RWPE2 (cell line): ENCODE data around the gene CRTC2.
A peak's percentile ranks its signal among the peaks of the same experiment; 100 is the strongest.
"Not testable (repeated sequence)": the region's sequence is repeated elsewhere in the genome, so short reads cannot be mapped to it uniquely, and the experiment has no call there.

ENCODE experiments used
- ATAC-seq: fragments of 200-7000 bp; cut with Tn5 transposase; 3 replicates; pipeline ENCODE4 v1.9.1; 2021; ENCODE audit warnings: low read depth
- DNase-seq: peaks from one replicate; pipeline ENCODE4 v3.0.0-alpha.2; 2020; ENCODE audit warnings: low spot score
- H3K27ac ChIP-seq: fragments of 450-650 bp; 2 replicates; pipeline ENCODE4 v1.5.1; 2017; ENCODE audit warnings: mild to moderate bottlenecking; ENCODE audit not compliant: poor library complexity, severe bottlenecking
- H3K27me3 ChIP-seq: fragments of 250-450 bp; sonication (Bioruptor Pico); 2 replicates; pipeline ENCODE4 v1.5.1; 2021; ENCODE audit warnings: mild to moderate bottlenecking, moderate library complexity; ENCODE audit not compliant: insufficient read depth, poor library complexity, severe bottlenecking
- H3K36me3 ChIP-seq: fragments of 250-450 bp; sonication (Bioruptor Pico); 2 replicates; pipeline ENCODE4 v1.5.1; 2020; ENCODE audit warnings: low read depth, mild to moderate bottlenecking, moderate library complexity
- H3K4me1 ChIP-seq: fragments of 250-450 bp; sonication (Bioruptor Pico); 2 replicates; pipeline ENCODE4 v1.5.1; 2021; ENCODE audit warnings: mild to moderate bottlenecking, moderate library complexity; ENCODE audit not compliant: insufficient read depth, poor library complexity, severe bottlenecking
- H3K4me3 ChIP-seq: fragments of 250-450 bp; sonication (Bioruptor Pico); 2 replicates; pipeline ENCODE4 v1.5.1; 2021; ENCODE audit warnings: mild to moderate bottlenecking, moderate library complexity; ENCODE audit not compliant: severe bottlenecking
- H3K9me3 ChIP-seq: fragments of 250-450 bp; sonication (Bioruptor Pico); 2 replicates; pipeline ENCODE4 v1.5.1; 2021; ENCODE audit warnings: mild to moderate bottlenecking, moderate library complexity; ENCODE audit not compliant: severe bottlenecking
- TF ChIP-seq, protein P1 (sequence below): fragments of 450-650 bp; IDR thresholded peaks from one replicate; pipeline ENCODE4 v1.5.1; 2017; ENCODE audit warnings: mild to moderate bottlenecking, moderate library complexity; ENCODE audit not compliant: poor library complexity, severe bottlenecking

CRTC2 gene

DNA sequence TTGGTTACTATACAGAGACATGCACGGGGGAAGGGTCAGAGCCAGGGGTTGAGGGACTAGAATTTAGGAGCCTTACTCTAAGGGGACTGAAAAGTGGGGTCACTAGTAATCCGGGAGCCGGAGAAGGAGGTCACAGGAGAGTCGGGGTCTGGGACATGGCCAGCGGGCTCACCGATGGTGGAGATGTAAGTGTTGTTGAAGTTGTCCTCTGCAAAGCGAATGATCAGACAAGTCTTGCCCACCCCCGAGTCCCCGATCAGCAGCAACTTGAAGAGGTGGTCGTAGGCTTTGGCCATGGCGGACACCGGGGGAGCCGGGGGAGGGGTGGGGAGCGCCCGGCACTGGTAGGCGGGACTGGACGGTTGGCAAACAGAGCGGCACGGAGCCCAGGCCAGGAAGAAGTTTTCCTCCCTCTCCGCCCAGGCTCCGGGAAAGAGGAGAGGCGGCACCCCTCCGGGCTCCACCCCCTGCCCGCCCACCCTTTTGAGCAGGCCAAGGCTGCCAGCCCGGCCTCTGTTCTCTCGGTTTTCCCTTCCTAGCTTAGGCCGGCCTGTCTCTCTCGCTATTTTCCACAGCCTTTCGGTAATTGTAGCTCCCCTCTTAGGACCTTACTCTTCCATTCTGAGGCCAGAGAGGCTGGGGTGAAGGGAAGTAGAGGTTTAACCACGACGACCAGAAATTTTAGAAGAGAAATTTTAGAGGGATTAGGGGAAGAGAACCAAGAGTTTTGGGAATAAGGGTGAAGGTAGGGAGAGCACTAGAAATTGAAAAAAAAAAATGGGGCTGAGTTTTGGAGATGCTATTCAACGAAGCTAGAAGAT lies 27.7 kb upstream of the CRTC2 start, which contains the start of gene RAB13:
TSS of gene RAB13 (minus strand) at position 399 of the 821 bp plus-strand sequence. CDS start at position 296, 103 bp downstream.
- H3K4me3 ChIP-seq, result peak within 1 kb of the TSS; percentile 40
- DNase-seq, result peak; percentile 84
- TF ChIP-seq, protein P1, sequence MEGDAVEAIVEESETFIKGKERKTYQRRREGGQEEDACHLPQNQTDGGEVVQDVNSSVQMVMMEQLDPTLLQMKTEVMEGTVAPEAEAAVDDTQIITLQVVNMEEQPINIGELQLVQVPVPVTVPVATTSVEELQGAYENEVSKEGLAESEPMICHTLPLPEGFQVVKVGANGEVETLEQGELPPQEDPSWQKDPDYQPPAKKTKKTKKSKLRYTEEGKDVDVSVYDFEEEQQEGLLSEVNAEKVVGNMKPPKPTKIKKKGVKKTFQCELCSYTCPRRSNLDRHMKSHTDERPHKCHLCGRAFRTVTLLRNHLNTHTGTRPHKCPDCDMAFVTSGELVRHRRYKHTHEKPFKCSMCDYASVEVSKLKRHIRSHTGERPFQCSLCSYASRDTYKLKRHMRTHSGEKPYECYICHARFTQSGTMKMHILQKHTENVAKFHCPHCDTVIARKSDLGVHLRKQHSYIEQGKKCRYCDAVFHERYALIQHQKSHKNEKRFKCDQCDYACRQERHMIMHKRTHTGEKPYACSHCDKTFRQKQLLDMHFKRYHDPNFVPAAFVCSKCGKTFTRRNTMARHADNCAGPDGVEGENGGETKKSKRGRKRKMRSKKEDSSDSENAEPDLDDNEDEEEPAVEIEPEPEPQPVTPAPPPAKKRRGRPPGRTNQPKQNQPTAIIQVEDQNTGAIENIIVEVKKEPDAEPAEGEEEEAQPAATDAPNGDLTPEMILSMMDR, result no peak
- H3K36me3 ChIP-seq, result peaks cover 25% of the 10 kb centered on the region
- H3K9me3 ChIP-seq, result no peaks in the 10 kb centered on the region
- H3K4me1 ChIP-seq, result peaks cover 12% of the 10 kb centered on the region
- peak within 1 kb of the TSS; percentile 71 for H3K27ac ChIP-seq
- peak; percentile 86 for ATAC-seq
- H3K27me3 ChIP-seq, result no peaks in the 10 kb centered on the region

DNA sequence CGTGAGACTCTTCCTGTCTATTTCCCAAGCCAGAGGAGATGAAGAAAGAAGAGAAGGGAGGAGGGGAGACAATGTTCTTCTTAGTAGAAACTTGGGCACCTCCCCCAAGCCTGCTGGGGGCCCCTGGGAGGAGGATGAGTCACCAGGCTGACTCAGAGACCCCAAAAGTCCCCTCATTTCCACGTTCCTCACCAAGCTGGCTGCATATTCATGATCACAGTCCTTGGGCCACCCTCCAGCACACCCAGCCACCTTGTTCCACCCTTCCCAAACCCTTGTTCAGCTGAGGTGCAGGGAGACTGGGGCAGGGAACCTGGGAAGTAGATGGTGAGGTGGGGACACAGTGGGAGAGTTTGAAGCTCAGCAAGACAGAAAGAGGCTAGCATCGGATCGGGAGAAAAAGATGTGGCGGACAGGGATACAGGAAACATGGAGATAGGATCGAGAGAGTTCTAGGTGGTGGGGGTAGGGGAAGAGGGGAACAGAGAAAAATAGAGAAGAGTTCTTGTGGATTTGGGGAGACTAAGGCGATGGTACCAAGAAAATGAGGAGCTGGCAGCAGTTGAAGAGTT lies 27.0 kb upstream of the CRTC2 start:
- TF ChIP-seq, protein P1, result no peak
- Histone ChIP-seq H3K4me1 (peaks cover 12% of the 10 kb centered on the region), H3K36me3 (peaks cover 22% of the 10 kb centered on the region), H3K9me3 (no peaks in the 10 kb centered on the region), H3K4me3 (peak overlapping the region; percentile 40), H3K27ac (peak overlapping the region; percentile 71), H3K27me3 (no peaks in the 10 kb centered on the region)
- DNase-seq (no peak), ATAC-seq (peak; percentile 2; the same call in 1 of the 3 replicates)

DNA sequence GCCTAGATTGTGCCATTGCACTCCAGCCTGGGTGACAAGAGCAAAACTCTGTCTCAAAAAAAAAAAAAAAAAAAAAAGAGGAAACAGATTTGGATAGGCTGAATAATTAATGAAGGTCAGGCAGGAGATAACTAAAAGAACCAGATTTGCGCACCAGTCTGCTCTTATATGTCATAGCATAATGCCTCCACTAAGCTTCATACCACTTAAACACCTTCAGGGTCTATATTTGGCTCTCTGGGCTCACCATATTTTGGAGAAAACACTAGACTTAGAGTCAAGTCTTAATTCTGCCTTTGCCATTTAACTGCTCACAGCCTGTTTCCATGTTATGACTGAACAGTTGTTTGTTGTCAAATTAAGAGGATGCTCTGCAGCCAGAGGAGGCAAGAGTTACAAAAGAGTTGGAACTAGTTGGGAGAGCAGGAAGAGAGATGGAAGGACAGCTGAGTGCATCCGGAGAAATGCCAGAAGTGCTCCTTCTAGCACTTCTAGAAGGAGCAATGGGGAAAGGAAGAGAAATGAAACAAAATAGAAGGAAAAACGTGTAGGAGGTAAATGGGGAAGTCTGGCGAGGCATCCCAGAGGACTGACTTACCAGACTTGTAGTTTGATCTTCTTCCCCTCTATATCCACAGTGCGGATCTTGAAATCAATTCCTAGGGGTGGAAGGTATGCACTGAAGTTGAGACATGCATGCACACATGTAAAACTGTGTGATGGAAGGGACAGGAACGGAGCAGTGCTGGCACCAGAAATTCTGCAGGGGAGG lies 25.9 kb upstream of the CRTC2 start:
- Histone ChIP-seq H3K9me3 (no peaks in the 10 kb centered on the region), H3K27me3 (no peaks in the 10 kb centered on the region), H3K36me3 (peaks cover 22% of the 10 kb centered on the region), H3K27ac (peak overlapping the region; percentile 71), H3K4me3 (no peak overlapping the region), H3K4me1 (peaks cover 8% of the 10 kb centered on the region)
- TF ChIP-seq, protein P1, result no peak
- no peak for ATAC-seq
- DNase-seq, result no peak

DNA sequence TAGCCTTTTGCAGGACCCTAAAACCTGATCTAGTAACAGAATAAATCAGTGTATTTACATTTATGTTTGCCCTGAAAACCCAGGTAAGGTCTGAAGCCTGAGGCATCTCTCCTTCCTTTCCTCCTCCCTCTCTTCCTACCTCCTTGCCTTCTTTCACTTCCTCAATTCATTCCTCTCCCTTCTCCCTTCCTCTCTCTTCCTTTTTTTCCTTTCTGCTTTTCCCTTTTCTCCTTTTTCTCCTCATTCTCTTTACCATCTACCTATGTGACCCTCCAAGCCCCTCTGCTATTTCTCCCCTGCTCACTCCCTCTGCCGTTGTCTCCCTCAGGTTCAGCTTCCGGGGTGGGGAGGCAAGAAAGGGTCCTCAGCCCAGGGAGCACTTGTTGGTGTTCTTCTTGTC lies 23.3 kb upstream of the CRTC2 start:
- not testable (repeated sequence) for H3K4me3 ChIP-seq, H3K4me1 ChIP-seq, DNase-seq, ATAC-seq, H3K9me3 ChIP-seq, H3K27me3 ChIP-seq, H3K27ac ChIP-seq
- peaks cover 27% of the 10 kb centered on the region for H3K36me3 ChIP-seq

DNA sequence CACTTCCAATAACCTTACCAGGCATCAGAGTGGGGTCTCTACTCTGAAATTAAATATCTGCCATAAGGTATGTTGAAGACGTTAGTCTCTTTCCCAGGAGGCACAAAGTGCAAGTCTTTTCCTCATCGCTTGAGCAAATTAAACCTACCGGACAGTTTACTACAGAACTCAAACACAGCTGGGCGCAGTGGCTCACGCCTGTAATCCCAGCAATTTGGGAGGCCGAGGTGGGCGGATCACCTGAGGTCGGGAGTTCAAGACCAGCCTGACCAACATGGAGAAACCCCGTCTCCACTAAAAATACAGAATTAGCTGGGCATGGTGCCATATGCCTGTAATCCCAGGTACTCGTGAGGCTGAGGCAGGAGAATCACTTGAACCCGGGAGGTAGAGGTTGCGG lies 20.7 kb upstream of the CRTC2 start:
- DNase-seq, ATAC-seq, H3K4me1 ChIP-seq, H3K9me3 ChIP-seq, H3K27me3 ChIP-seq, H3K27ac ChIP-seq, H3K4me3 ChIP-seq: not testable (repeated sequence)
- H3K36me3 ChIP-seq, result peaks cover 45% of the 10 kb centered on the region
